ENCODE data around the gene USH1C.

USH1C gene

GRCh38 chr11:17469998-17470397, 74.2 kb downstream of the USH1C start:
- Histone ChIP-seq H3K36me3 (ENCODE audit: control insufficient read depth, insufficient read depth, low read length) (no peaks in the 10 kb centered on the region), H3K9me3 (ENCODE audit: control insufficient read depth, insufficient read depth, low read length) (no peaks in the 10 kb centered on the region), H3K4me1 (ENCODE audit: control insufficient read depth, insufficient read depth, low read length) (no peaks in the 10 kb centered on the region), H3K27ac (ENCODE audit: low read depth, low read length) (no peak overlapping the region), H3K4me3 (ENCODE audit: low read depth, low read length) (no peak overlapping the region), H3K27me3 (ENCODE audit: control insufficient read depth, insufficient read depth, low read length) (peaks cover 16% of the 10 kb centered on the region), H3K9ac (ENCODE audit: low read depth, low read length) (no peak overlapping the region)

GRCh38 chr11:17468122-17468521, 76.1 kb downstream of the USH1C start:
- H3K36me3 ChIP-seq (ENCODE audit: control insufficient read depth, insufficient read depth, low read length) = no peaks in the 10 kb centered on the region

GRCh38 chr11:17463546-17464174, 80.6 kb downstream of the USH1C start:
- Histone ChIP-seq H3K27ac (ENCODE audit: low read depth, low read length) (no peak overlapping the region), H3K4me1 (ENCODE audit: control insufficient read depth, insufficient read depth, low read length) (no peaks in the 10 kb centered on the region), H3K9ac (ENCODE audit: low read depth, low read length) (no peak overlapping the region), H3K27me3 (ENCODE audit: control insufficient read depth, insufficient read depth, low read length) (no peaks in the 10 kb centered on the region), H3K9me3 (ENCODE audit: control insufficient read depth, insufficient read depth, low read length) (no peaks in the 10 kb centered on the region), H3K36me3 (ENCODE audit: control insufficient read depth, insufficient read depth, low read length) (no peaks in the 10 kb centered on the region), H3K4me3 (ENCODE audit: low read depth, low read length) (no peak overlapping the region)

More at GRCh38 chr11:17468122-17468521, 76.1 kb downstream of the USH1C start:
- Histone ChIP-seq H3K9ac (ENCODE audit: low read depth, low read length) (no peak overlapping the region), H3K4me3 (ENCODE audit: low read depth, low read length) (no peak overlapping the region), H3K9me3 (ENCODE audit: control insufficient read depth, insufficient read depth, low read length) (no peaks in the 10 kb centered on the region), H3K4me1 (ENCODE audit: control insufficient read depth, insufficient read depth, low read length) (no peaks in the 10 kb centered on the region), H3K27me3 (ENCODE audit: control insufficient read depth, insufficient read depth, low read length) (no peaks in the 10 kb centered on the region), H3K27ac (ENCODE audit: low read depth, low read length) (no peak overlapping the region)

GRCh38 chr11:17462940-17463339, 81.3 kb downstream of the USH1C start:
- Histone ChIP-seq H3K9ac (ENCODE audit: low read depth, low read length) (no peak overlapping the region), H3K9me3 (ENCODE audit: control insufficient read depth, insufficient read depth, low read length) (no peaks in the 10 kb centered on the region), H3K4me1 (ENCODE audit: control insufficient read depth, insufficient read depth, low read length) (no peaks in the 10 kb centered on the region; the same call in 1 of the 2 replicates), H3K27ac (ENCODE audit: low read depth, low read length) (no peak overlapping the region), H3K36me3 (ENCODE audit: control insufficient read depth, insufficient read depth, low read length) (no peaks in the 10 kb centered on the region), H3K27me3 (ENCODE audit: control insufficient read depth, insufficient read depth, low read length) (no peaks in the 10 kb centered on the region), H3K4me3 (ENCODE audit: low read depth, low read length) (no peak overlapping the region)

- no peak overlapping the region for H3K9ac ChIP-seq (ENCODE audit: low read depth, low read length)
Observed at GRCh38 chr11:17460406-17460805, 83.8 kb downstream of the USH1C start.

GRCh38 chr11:17459236-17459896, 84.8 kb downstream of the USH1C start:
- no peaks in the 10 kb centered on the region for H3K36me3 ChIP-seq (ENCODE audit: control insufficient read depth, insufficient read depth, low read length)
- H3K4me1 ChIP-seq (ENCODE audit: control insufficient read depth, insufficient read depth, low read length) = peaks cover 7% of the 10 kb centered on the region; the same call in 1 of the 2 replicates
- no peak overlapping the region for H3K9ac ChIP-seq (ENCODE audit: low read depth, low read length)
- H3K4me3 ChIP-seq (ENCODE audit: low read depth, low read length) = no peak overlapping the region
- H3K27ac ChIP-seq (ENCODE audit: low read depth, low read length) = no peak overlapping the region
- H3K9me3 ChIP-seq (ENCODE audit: control insufficient read depth, insufficient read depth, low read length) = no peaks in the 10 kb centered on the region
- no peaks in the 10 kb centered on the region for H3K27me3 ChIP-seq (ENCODE audit: control insufficient read depth, insufficient read depth, low read length)

More at GRCh38 chr11:17460406-17460805, 83.8 kb downstream of the USH1C start:
- no peak overlapping the region for H3K4me3 ChIP-seq (ENCODE audit: low read depth, low read length)
- no peaks in the 10 kb centered on the region for H3K36me3 ChIP-seq (ENCODE audit: control insufficient read depth, insufficient read depth, low read length)
- no peak overlapping the region for H3K27ac ChIP-seq (ENCODE audit: low read depth, low read length)
- no peaks in the 10 kb centered on the region for H3K27me3 ChIP-seq (ENCODE audit: control insufficient read depth, insufficient read depth, low read length)
- no peaks in the 10 kb centered on the region for H3K9me3 ChIP-seq (ENCODE audit: control insufficient read depth, insufficient read depth, low read length)
- H3K4me1 ChIP-seq (ENCODE audit: control insufficient read depth, insufficient read depth, low read length) = peaks cover 7% of the 10 kb centered on the region; the same call in 1 of the 2 replicates

GRCh38 chr11:17458268-17458667, 85.9 kb downstream of the USH1C start:
- no peaks in the 10 kb centered on the region for H3K36me3 ChIP-seq (ENCODE audit: control insufficient read depth, insufficient read depth, low read length)
- peaks cover 7% of the 10 kb centered on the region; the same call in 1 of the 2 replicates for H3K4me1 ChIP-seq (ENCODE audit: control insufficient read depth, insufficient read depth, low read length)
- no peak overlapping the region for H3K9ac ChIP-seq (ENCODE audit: low read depth, low read length)
- H3K9me3 ChIP-seq (ENCODE audit: control insufficient read depth, insufficient read depth, low read length) = no peaks in the 10 kb centered on the region
- no peak overlapping the region for H3K4me3 ChIP-seq (ENCODE audit: low read depth, low read length)
- H3K27me3 ChIP-seq (ENCODE audit: control insufficient read depth, insufficient read depth, low read length) = no peaks in the 10 kb centered on the region
- no peak overlapping the region for H3K27ac ChIP-seq (ENCODE audit: low read depth, low read length)

GRCh38 chr11:17457396-17458173, 86.6 kb downstream of the USH1C start:
- Histone ChIP-seq H3K27me3 (ENCODE audit: control insufficient read depth, insufficient read depth, low read length) (no peaks in the 10 kb centered on the region), H3K4me3 (ENCODE audit: low read depth, low read length) (no peak overlapping the region), H3K27ac (ENCODE audit: low read depth, low read length) (no peak overlapping the region), H3K9ac (ENCODE audit: low read depth, low read length) (no peak overlapping the region), H3K36me3 (ENCODE audit: control insufficient read depth, insufficient read depth, low read length) (no peaks in the 10 kb centered on the region), H3K4me1 (ENCODE audit: control insufficient read depth, insufficient read depth, low read length) (peaks cover 7% of the 10 kb centered on the region; the same call in 1 of the 2 replicates), H3K9me3 (ENCODE audit: control insufficient read depth, insufficient read depth, low read length) (no peaks in the 10 kb centered on the region)

GRCh38 chr11:17452668-17453067, 91.5 kb downstream of the USH1C start:
- Histone ChIP-seq H3K27ac (ENCODE audit: low read depth, low read length) (no peak overlapping the region), H3K4me1 (ENCODE audit: control insufficient read depth, insufficient read depth, low read length) (peaks cover 9% of the 10 kb centered on the region), H3K27me3 (ENCODE audit: control insufficient read depth, insufficient read depth, low read length) (no peaks in the 10 kb centered on the region), H3K4me3 (ENCODE audit: low read depth, low read length) (no peak overlapping the region), H3K36me3 (ENCODE audit: control insufficient read depth, insufficient read depth, low read length) (no peaks in the 10 kb centered on the region), H3K9me3 (ENCODE audit: control insufficient read depth, insufficient read depth, low read length) (no peaks in the 10 kb centered on the region), H3K9ac (ENCODE audit: low read depth, low read length) (no peak overlapping the region)

GRCh38 chr11:17449158-17449557, 95.1 kb downstream of the USH1C start:
- Histone ChIP-seq H3K4me1 (ENCODE audit: control insufficient read depth, insufficient read depth, low read length) (peaks cover 5% of the 10 kb centered on the region), H3K27me3 (ENCODE audit: control insufficient read depth, insufficient read depth, low read length) (no peaks in the 10 kb centered on the region), H3K9ac (ENCODE audit: low read depth, low read length) (no peak overlapping the region), H3K27ac (ENCODE audit: low read depth, low read length) (no peak overlapping the region), H3K9me3 (ENCODE audit: control insufficient read depth, insufficient read depth, low read length) (no peaks in the 10 kb centered on the region), H3K4me3 (ENCODE audit: low read depth, low read length) (no peak overlapping the region), H3K36me3 (ENCODE audit: control insufficient read depth, insufficient read depth, low read length) (no peaks in the 10 kb centered on the region)

- Histone ChIP-seq H3K4me1 (ENCODE audit: control insufficient read depth, insufficient read depth, low read length) (no peaks in the 10 kb centered on the region), H3K4me3 (ENCODE audit: low read depth, low read length) (no peak overlapping the region), H3K27ac (ENCODE audit: low read depth, low read length) (no peak overlapping the region), H3K36me3 (ENCODE audit: control insufficient read depth, insufficient read depth, low read length) (no peaks in the 10 kb centered on the region), H3K9me3 (ENCODE audit: control insufficient read depth, insufficient read depth, low read length) (no peaks in the 10 kb centered on the region), H3K27me3 (ENCODE audit: control insufficient read depth, insufficient read depth, low read length) (peaks cover 5% of the 10 kb centered on the region; the same call in 1 of the 2 replicates), H3K9ac (ENCODE audit: low read depth, low read length) (no peak overlapping the region)
Observed at GRCh38 chr11:17446482-17446881, 97.7 kb downstream of the USH1C start.
